ENCODE measurements around the gene CXXC5. TPM values are rescaled to one million over a fixed set of nuclear protein-coding genes. Genes with fewer than 3 reads are reported as not detected.

The CXXC5 gene
- total and polyA plus RNA-seq, 9 of the 15 experiments (the other 6 are each of a cell fraction or from before 2014, with no cell fraction given), result 1.9 to 123 (median 45.8) TPM

DNA sequence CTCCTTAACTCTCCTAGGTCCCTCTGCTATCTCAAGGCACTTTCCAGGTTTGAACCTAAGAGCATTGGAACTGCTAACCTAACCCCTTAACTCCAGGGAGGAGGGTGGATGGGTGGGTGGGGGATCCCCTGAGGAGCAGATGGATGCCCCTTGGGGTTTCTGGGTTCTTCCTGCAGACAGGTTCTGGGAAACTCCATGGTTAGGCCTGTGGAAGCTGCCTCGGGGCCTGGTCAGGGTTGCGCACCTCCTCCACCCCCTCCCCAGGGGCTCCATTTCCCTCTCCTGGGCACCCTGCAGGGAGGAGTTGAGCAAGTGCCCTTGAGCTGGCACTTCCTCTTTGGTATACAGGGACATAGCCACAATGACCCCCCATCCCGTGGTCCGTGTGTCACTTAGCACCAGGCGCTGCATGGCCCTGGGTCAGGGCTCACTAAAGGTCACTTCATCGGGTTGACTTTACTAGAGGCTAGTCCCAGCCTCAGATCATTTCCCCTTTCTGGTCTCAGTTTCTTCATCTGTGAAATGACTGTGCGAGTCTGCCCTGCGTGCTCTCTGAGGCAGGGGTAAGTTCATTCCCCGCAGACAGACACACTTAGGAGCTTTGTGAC, 16.0 kb downstream of the CXXC5 start:
- Histone ChIP-seq H3K79me2 (ENCODE audit: control insufficient read depth, insufficient read depth, low read length) (peaks cover 100% of the 10 kb centered on the region), H3K9ac (ENCODE audit: insufficient read depth in 1 of 2, low read depth in 2 of 2, low read length in 2 of 2) (peak overlapping the region in 1 of 2 experiments; percentile 77; a peak in 1 of 4 replicates), H3K27me3 (ENCODE audit: control insufficient read depth in 2 of 2, insufficient read depth in 2 of 2, low read length in 2 of 2) (no peaks in the 10 kb centered on the region), H3K4me2 (ENCODE audit: insufficient read depth, low read length) (no peak overlapping the region; the same call in 1 of the 2 replicates), H3K4me1 (replicated peaks in 1 of 2; ENCODE audit: control insufficient read depth in 2 of 2, insufficient read depth in 2 of 2, low read length in 2 of 2) (peaks cover 82 to 90% of the 10 kb centered on the region in 2 experiments), H2AFZ (ENCODE audit: low read depth, low read length) (no peak overlapping the region), H3K9me3 (replicated peaks; ENCODE audit: control insufficient read depth, insufficient read depth, low read depth, low read length) (no peaks in the 10 kb centered on the region), H3K9me1 (ENCODE audit: control insufficient read depth, insufficient read depth, low read length) (peaks cover 8% of the 10 kb centered on the region), H3K4me3 (no peak overlapping the region), H4K20me1 (replicated peaks; ENCODE audit: control insufficient read depth, insufficient read depth, low read length) (peaks cover 52% of the 10 kb centered on the region; the same call in 1 of the 2 replicates), H3K36me3 (ENCODE audit: control insufficient read depth, insufficient read depth, low read length) (peaks cover 60% of the 10 kb centered on the region; the same call in 2 of the 3 replicates), H3K27ac (ENCODE audit: extremely low read depth, low read depth, low read length) (peak overlapping the region; percentile 49; the same call in 2 of the 3 replicates)
- DNase-seq (ENCODE audit: extremely low read depth in 1 of 4, low spot score in 3 of 4) (no peak), FAIRE-seq (no peak), ATAC-seq (no peak)
- TF ChIP-seq STAG1 (CRISPR knock-in tag; IDR thresholded peaks at IDR 0.05; ENCODE audit: borderline replicate concordance) (no peak), FOXA3 (CRISPR knock-in tag; conservative IDR thresholded peaks at IDR 0.05 in 1 of 2, IDR thresholded peaks at IDR 0.05 in 1 of 2) (0 out of 4 replicates have a peak, but pooled peaks of 1 of the 2 experiments have one; percentile 13), SPI1 (IDR thresholded peaks at IDR 0.05; ENCODE audit: borderline replicate concordance, low read depth, low read length) (peak; percentile 56), ESRRA (IDR thresholded peaks at IDR 0.05; ENCODE audit: borderline replicate concordance, low read depth) (no peak), TOE1 (IDR thresholded peaks at IDR 0.05; ENCODE audit: borderline replicate concordance) (no peak), TOE1 (CRISPR knock-in tag; IDR thresholded peaks at IDR 0.05; ENCODE audit: borderline replicate concordance, low read depth) (no peak)
- intact Hi-C loops (cut with micrococcal nuclease) (no loop called here), in situ Hi-C loops (cut with MboI) (no loop called here)
- 67% methylated on average over 7 of the region's 9 CpGs for WGBS (ENCODE audit: insufficient coverage, low coverage, missing lambda C conversion rate)
- BruUV-seq (replicated peaks), result no TSS peak
- ChIA-PET POLR2A (interaction anchor here (0.9 to 2.8 kb wide), 5 partner anchors 10 to 28 kb away, joined by 4 to 13 read pairs (median 5); no protein-coding TSS in a partner anchor), CTCF (ENCODE audit: low intra/inter-chr PET ratio) (no interaction called here)

Data from K562 (cell line).